ENCODE measurements around the gene SLC7A1.

The SLC7A1 gene

DNA sequence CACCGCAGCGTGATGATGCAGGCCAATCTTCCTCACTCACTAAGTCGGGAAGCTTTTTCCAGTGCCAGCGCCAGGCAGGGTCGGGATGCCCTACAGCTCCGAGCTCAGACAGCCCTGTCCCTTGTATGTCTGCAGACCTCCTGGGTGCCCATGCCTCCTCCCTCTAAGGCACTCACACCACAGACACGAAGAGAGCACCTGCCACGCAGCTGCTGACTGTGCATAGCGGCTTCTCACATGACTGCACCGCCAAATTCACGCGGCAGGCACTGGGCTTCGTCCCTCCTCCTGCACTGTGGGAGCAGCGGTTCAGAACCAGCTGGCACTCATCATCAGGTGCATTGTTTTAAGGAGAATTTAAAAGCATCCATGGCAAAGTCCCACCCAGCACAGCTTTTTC is 88.1 kb downstream of the SLC7A1 start:
- no peak for DNase-seq

DNA sequence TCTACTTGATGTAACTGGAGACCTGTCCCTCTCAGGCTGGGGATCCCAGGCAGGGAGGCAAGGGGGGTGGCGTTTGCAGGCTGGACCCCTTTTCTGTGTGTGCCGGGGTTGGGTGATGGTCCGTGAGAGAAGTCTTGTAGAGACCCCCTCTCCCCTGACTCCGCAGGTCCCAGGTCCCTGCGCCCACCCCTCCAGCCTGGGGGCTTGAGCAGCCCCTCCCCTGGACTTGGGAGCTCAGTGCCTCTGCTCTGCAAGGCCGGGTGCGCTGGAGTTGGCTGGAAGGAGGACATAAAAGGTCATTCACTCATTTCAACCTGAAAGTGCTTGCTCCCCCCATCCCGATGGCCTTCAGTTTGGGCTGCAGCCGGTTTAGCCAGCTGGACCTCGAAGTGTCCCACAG is 89.5 kb downstream of the SLC7A1 start:
- no peak for DNase-seq

DNA sequence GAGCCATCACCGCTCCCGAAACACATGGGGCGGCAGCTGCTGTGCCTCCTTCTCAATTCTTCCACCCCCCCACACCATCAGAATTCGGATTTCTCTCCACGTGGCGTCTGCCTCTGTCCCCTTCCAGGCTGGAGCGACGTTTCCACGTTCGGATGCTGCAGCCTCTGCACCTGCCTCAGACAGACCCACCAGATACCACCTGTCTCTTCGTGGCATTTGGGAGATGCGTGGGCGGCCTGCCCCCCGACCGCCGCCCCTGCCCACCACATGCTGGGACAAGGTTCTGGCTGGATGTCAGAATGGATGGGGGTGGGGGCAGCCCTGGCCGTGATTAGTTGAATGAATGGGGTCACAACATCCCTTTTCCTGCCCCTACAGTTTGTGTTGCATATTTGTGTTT is 90.0 kb downstream of the SLC7A1 start:
- DNase-seq = no peak

DNA sequence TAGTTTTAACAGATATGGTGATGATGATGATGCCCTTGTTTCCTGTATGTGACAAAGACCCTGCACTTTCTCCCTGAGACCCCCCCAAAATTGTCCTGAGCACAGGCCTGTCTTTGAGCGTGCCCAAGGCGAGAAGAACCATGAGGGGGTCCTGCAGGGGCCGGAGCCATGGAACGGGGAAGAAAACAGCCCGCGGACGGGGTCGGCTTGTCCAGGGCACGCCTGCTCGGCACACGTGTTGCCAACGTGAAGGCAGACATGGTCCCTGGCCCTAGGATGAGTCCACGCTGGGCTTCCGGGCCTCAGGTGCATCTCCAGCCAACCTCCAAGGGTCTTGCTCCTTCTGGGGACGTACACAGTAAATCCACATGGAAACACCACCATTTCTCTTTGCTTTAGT is 90.8 kb downstream of the SLC7A1 start:
- no peak for DNase-seq

DNA sequence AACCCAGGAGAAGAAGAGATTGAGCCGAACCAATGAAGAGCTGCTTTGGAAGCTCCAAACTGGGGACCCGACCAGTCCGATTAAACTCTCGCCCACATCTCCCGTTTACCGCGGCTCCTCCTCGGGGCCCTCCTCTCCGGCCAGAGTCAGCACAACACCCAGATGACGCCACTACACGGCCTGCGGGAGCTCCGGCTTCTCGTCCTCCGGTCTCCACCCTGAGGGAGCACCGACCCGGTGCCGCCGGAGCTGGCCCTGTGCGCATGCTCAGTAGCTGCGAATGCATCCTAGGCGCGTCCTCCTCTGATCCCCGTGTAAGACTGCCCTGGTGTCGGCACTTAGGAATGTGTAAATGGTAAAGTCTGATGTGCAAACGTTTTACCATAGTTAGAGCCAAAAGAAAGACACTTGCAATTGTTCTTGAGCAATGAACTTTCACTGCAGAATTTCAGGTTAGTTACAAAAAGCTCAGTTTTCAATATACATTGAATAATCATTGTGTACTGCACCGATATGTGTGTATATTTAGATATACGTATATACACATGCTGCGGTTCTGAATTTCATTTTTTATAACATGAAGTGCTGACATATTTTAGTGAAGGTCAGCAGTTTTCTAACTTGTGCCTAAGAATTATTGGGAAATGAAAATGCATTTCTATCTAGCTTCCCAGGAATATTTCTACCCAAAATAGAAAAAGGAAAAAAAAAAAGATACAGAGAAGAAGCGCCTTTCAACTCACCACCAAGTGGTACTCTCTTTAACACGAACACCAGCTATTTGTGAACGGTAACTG is 92.2 kb downstream of the SLC7A1 start:
- peak; percentile 12 for DNase-seq

DNA sequence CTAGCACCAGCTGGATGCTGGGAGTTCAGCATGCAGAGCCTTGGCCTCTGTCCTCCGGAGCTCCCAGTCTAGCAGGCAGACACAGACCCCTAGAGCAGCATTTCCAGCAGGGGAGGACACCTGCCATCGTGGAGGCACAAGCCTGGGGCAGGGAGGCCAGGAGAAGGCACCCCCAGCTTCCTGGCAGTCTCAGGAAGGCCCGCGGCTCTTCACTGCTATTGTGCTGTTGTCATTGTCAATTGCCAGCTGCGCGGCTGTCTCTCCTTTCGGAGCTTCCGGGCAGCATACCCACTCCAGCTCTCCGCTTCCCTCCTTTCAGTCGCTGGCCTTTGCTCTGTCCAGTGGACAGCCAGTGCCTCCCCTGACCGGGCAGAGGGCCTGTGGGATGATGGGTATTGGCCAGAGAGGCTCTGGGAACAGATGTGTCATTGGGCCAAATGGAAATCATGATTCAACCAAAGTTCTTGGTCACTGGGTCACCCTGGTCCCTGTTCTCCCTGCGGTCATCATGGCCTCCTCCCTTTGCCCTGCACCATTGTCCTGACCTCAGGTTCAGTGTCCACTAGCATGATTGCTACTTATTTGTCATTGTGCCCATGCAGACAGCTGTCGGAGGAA is 93.0 kb downstream of the SLC7A1 start:
- DNase-seq = no peak

DNA sequence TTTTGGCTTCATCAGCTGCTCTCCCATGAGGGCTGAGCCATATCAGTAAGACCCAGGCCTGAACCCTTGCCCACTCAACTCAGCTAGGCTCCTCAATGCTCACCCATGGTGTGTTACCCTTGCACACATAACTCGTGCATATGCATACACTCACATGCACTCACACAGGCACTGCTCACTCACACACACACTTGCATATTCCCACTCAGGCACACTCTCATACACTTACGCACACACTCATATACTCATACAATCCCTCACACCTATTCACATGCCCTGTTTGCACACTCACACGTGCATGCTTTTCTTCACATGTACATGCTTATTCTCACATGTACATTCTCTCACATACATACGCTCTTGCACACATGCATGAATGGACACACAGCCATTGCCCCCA is 93.8 kb downstream of the SLC7A1 start:
- DNase-seq = no peak

DNA sequence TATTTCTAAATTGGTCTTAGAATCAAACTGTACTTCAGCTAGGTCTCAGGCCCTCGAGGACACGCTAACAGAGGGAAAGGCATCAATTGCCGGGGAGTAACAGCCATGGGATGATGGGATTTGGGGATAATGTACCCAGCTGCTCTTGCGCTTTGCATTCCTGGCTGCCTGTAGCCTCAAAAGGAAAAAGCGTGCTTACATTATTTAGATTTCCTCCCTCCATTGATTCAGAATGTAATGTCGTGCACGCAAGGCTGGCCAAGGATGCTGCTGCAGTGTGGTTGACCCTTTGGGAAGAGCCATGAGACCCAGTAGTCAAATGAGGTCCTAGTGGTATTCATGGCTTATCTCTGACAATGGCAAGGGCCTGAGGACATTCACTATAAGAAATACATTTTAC is 95.1 kb downstream of the SLC7A1 start:
- no peak for DNase-seq

DNA sequence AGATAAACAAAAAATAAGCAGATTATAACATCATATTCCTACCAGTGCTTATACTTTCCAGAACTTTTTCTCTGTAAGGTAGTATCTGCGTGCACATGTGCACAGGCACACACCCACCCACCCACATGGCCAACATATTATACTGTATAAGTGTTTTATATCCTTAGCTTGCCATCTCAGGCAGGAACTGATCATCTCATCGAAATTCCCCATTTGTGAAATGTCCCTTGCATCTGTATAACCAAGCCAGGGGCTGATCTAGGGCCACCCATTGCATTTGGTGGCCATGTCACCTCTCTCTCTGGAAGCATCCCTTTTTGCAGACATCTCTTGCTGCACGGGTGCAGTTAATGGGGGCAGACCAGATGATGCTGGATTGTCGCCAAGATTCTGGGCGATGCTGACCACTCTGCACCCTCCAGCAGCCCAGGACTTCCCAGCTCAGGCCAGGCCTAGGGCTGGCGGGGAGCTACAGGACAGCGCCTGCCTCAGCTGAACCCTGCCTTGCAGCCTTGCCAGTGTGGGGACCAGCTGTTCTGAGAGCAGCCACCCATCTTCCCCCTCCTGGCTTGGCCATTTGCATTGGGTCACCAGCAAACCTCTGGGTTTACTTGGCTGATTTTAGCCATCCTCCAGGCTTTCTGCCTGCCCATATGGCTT is 95.9 kb downstream of the SLC7A1 start:
- DNase-seq = no peak

DNA sequence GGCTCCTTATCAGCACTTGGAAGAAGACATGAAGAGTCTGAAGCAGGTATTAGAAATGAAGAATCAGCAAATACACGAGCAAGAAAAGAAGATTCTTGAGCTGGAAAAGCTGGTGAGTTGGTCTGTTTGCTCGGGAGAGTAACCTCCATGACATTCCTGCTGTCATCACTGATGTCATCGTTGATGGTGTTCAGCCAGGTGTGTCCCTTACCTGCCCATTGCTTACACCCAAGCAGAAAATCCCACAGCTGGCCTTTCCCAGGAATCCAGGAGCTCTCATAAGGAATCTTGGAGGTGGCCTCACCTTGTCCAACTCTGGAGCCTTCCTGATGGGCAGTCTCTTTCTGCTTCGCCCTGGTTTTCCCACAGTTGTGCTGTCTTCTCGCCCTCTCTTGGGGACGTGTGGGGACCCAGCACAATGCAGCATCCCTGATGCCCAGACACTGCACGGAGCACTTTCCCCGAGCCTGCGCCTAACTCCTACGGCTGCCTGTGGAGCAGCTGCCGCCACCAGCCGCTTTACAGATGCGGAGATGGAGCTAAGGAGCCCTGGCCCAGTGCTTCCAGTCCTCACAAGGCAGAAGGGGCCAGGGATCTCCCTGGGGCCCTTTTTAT is 97.0 kb downstream of the SLC7A1 start:
- DNase-seq = no peak

DNA sequence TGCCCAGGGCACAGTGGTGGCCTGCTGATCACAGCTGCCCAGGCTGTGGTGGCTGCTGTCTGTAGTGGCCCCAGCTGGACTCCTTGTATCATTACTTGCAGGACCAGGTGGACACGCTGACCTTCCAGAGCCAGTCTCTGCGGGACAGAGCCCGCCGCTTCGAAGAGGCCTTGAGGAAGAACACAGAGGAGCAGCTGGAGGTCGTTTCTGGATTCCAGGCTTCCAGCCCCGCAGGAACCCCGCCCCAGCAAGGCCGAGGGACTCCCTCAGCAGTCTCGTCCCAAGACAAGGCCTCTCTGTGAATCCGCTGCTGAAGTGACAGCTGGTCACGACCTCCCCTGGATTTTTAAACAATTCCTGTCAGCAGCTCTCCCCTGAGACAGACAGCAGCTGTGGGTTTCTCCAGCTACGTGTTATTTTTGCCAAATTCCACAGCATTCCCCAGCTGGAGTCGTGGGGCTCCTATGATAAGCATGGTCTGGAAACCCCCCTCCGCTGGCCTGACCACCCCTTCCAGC is 98.3 kb downstream of the SLC7A1 start:
- no peak for DNase-seq

DNA sequence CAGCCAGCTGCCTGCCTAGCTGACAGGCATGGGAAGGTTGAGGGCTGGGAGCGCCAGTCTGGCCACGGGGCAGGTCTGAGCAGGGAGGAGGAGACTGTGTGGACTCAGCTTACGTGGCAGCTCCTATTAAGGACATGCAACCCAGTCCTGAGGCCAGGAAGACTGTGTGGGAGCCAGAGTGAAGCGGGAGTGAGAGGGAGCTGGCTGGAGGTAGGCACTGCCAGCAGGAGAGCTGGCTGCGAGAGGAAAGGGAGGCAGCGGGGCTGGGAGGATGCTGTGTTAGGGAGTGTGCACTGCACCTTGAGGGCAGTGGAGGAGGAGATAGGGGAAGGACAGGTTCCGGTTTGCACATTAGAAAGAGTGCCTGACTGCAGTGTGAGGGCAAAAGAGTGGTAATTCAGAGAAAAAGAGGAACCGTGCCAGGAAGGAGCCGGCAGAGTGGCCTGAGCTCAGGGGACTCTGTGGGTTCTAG is 99.2 kb downstream of the SLC7A1 start:
- DNase-seq = peak; percentile 40

DNA sequence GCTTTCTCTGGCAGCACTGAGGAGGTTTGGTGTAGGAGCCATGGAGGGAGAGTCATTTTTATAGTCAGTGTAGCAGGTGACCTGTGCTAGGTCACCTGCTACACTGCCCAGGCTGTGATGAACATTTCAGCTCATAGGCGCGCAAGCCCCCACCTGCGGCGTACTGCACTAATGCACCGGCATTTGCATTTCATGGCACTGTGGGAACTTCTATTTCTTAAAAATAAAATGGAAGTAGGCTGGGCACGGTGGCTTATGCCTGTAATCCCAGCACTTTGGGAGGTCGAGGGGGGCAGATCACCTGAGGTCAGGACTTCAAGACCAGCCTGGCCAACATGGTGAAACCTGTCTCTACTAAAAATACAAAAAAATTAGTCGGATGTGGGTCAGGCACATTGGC is 101.0 kb downstream of the SLC7A1 start:
- DNase-seq = no peak

DNA sequence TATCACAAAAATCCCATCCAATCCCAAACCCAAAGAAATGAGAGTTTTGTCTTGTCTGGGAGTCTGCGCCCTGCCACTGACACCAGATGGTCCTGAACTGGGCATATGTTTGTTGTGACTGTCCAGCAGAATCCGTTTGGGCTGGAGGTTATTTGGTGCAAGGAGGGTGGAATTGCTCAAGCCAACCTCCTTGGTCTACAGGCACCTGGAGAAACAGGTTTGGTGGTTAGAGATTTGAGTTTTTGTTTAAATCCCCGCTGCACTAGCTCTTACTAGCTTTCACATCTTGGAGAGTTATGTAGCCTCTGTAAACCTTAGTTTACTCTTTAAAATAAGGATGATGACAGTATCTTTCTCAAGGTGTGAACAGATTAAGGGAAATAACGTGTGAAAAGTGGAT is 101.7 kb downstream of the SLC7A1 start:
- no peak for DNase-seq

DNA sequence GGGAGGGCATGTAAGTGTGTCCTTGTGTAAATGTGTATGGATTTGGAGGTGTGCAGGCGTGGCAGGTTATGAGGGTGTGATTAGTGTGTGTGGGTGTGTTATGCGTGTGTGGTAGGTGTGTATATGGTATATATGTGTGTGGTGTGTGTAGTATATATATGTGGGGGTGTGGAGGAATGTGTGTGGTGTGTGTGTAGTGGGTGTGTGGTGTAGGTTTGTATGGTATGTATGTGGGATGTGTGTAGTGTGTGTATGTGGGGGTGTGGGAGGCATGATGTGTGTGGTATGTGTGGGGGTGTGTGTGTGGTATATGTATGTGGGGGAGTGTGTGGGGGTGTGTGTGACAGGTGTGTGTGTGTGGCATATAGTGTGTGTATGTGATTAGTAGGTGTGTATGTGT is 104.2 kb downstream of the SLC7A1 start:
- no peak for DNase-seq

DNA sequence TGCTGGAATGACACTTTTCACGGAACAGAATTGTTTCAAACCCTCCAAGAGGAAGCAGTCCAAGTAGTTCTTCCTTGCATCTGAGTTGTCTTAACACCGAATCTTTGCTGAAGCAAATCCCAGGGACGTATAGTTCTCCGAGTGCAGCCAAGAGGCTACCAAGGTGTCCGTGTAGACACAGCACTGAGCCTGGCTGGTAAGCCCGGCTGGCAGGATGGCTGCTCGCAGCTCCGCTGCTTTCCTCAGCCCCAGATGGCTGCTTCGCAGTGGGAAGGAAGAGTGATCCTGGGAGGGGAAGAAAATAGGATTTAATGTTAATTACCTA is 105.0 kb downstream of the SLC7A1 start:
- DNase-seq = no peak

DNA sequence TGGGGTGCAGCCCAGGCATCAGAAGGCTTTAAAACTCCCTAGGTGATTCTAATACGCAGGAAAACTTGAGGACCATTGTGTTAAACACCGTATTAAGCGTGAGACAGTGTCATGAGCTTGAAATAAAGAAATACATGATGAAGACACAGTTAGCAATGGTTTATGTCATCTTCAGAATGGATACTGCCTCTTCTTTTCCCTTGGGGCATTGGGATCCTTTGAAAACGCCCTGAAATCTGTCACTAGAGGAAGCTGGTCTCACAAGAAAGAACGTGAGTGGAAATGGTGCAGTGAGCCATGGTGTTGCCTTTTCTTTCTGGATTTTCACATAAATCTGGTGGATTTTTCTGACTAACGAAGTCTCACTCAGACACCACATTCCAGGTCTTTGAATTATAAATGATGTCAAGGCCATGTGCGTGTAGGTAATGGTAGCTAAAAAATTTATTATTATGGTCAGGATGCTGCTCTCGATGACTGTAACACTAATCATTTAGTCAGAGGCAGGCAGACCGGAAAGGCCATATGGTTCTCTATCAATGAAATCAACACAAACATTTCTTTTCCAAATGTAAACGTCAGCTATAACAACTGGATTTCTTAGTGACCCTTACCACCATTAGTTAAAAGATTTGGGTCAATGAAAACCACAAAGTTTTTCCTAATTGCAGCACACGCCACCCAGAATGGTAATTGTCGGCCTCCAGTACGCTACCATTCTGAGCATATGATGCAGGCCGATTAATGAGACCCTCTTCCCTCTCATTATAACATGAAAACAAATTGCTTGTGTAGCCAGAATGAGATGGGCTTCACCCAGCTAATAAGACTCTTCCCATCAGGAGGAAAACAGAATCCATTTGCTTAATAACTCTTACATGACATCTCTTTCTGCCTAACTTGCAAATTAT is 105.6 kb downstream of the SLC7A1 start:
- DNase-seq = no peak

DNA sequence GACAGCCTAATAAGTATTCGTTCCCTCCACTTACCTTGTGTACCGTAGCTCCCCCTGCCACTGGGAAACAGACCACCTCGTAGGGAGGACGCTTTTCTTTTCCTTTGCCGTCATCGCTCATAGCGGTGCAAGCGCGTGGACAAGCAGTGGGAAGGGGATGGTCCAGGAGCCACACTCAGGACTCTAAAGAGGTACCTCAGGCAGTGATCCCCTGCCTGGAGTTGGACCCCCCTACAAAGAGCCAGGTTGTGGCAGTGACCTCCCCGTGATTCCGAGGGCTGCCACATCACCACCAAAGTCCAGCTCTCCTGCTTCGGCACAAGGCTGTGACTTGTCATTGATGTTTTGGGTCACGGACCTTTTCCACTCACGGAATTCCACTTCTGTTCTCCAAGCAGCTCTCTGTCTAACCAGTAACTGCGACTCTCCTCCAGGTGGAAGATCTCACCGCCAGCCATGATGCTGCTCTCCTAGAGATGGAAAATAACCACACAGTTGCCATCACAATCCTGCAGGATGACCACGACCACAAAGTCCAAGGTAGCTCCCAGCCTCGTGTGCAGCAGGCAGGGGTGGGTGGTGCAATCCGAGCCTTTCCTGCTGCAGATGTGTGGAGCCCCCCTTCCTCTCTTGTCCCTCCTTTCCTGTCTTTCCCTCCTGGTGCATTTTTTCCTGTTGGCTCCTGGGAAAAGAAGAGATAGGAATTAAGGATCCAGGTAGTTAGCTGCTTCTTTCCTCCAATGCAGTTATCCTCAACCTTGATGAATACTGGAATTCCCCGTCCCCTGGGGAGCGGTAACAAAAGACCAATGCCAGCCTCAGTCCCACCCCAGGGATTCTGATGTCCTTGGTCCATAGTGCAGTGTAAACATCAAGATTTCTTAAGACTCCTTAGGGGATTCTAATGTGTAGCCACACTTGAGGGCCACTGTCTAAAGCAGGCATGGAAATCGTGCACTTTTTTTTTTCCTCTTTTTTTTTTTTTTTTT is 107.7 kb downstream of the SLC7A1 start:
- DNase-seq = no peak

DNA sequence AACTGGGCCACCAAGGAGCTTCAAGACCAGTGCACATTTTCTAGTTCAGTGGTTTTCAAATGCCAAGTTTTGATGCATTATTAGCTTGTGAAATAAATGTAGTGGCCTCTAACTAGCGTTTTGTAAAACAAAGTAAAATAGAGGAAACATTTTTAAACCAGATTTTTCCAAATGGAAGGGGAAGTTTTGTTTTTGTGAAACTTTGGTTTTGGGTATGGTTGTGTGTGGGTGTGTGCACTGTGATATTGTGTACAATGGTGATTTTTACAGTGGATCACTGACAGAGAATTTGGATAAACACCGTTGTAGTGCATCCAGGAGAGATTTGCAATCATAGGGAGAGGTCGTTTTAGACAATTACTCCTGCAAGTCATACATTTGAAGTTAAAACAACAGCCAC is 108.9 kb downstream of the SLC7A1 start:
- DNase-seq = no peak

DNA sequence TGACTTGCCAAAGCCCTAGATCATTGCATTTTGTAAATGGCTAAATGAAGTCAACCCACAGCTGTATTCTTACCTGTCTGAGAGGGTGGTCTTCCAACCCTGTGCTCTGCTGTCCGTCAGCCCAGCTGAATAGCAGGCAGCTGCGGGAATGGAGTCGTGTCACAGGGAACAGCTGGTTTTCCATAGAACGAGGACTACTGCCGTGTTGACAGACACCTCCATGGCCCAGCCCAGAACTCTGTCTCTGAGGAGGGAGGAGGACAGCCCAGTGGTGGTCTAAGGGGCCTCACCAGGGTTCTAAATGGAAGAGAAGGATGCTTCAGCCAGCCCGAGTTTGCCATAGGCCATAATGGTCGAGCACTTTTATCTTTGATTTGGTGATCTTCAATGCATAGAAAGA is 110.7 kb downstream of the SLC7A1 start:
- DNase-seq = no peak

DNA sequence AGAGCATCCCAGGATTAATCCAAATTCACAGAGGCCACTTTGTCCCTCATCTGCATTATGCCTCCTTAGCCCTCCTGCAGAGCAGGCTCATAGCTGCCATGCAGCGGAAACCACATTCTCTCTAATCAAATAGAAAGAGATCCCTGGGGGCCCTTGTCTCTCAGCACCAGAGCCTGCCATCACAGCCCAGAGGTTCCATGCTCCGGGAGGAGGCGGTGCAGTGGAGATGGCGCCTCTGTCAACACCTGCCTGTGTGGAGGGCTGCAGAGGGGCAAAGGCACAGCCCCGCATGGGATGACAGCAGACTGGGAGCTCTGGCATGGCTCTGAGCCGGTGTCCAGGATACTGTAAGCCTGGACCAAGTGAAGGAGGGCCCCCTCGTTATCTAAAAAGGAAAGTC is 111.3 kb downstream of the SLC7A1 start:
- DNase-seq = no peak
